ENCODE measurements around the gene COX11. TPM values are rescaled to one million over a fixed set of nuclear protein-coding genes. Genes with fewer than 3 reads are reported as not detected.

Gene COX11
- total and polyA plus RNA-seq, 2 of the 13 experiments (the other 11 are each of a cell fraction or from before 2014, with no cell fraction given): 103 to 203 TPM

GRCh38 chr17:54968262-54968987, at the start of gene COX11, which contains the start of gene STXBP4 (continued):
- TF ChIP-seq ZNF280B (CRISPR knock-in tag; IDR thresholded peaks at IDR 0.05; ENCODE audit: borderline replicate concordance): peak; percentile 34; the same call in 1 of the 2 replicates
- TF ChIP-seq ZBTB44 (CRISPR knock-in tag; IDR thresholded peaks at IDR 0.05): no peak
- TF ChIP-seq ZFP82 (CRISPR knock-in tag; IDR thresholded peaks at IDR 0.05; ENCODE audit: borderline replicate concordance): peak; percentile 62; the same call in 1 of the 2 replicates
- peak; percentile 98 for TF ChIP-seq ZMYM4 (CRISPR knock-in tag; IDR thresholded peaks at IDR 0.05)
- TF ChIP-seq CERS6 (CRISPR knock-in tag; IDR thresholded peaks at IDR 0.05): no peak
- TF ChIP-seq BRF2 (CRISPR knock-in tag; IDR thresholded peaks at IDR 0.05): peak; percentile 58; the same call in 1 of the 2 replicates
- peak; percentile 74 for TF ChIP-seq CSRNP1 (CRISPR knock-in tag; IDR thresholded peaks at IDR 0.05)
- TF ChIP-seq ZIK1 (CRISPR knock-in tag; IDR thresholded peaks at IDR 0.05; ENCODE audit: borderline replicate concordance, low read depth): peak; percentile 82
- peak; percentile 39; the same call in 1 of the 2 replicates for TF ChIP-seq ZFP1 (CRISPR knock-in tag; IDR thresholded peaks at IDR 0.05)
- TF ChIP-seq REL (CRISPR knock-in tag; conservative IDR thresholded peaks at IDR 0.05): peak; percentile 68; the same call in 1 of the 2 replicates
- peak; percentile 68; the same call in 1 of the 2 replicates for TF ChIP-seq ISL2 (CRISPR knock-in tag; IDR thresholded peaks at IDR 0.05)
- TF ChIP-seq GZF1 (CRISPR knock-in tag; IDR thresholded peaks at IDR 0.05): peak; percentile 23; the same call in 1 of the 2 replicates
- 0 out of 2 replicates have a peak, but pooled peaks have one; percentile 27 for TF ChIP-seq ZBTB39 (CRISPR knock-in tag; IDR thresholded peaks at IDR 0.05)
- TF ChIP-seq ZNF549 (CRISPR knock-in tag; IDR thresholded peaks at IDR 0.05): no peak
- TF ChIP-seq POLR2AphosphoS2 (IDR thresholded peaks at IDR 0.05; ENCODE audit: low read depth, low read length): no peak
- peak; percentile 86 for TF ChIP-seq MEF2D (CRISPR knock-in tag; IDR thresholded peaks at IDR 0.05)
- peak; percentile 66 for TF ChIP-seq ZBTB25 (CRISPR knock-in tag; IDR thresholded peaks at IDR 0.05)
- TF ChIP-seq ZNF569 (CRISPR knock-in tag; IDR thresholded peaks at IDR 0.05; ENCODE audit: borderline replicate concordance): no peak
